Skin of body (tissue), 2 donors: Measurements from ENCODE around the gene MISFA. TPM values are rescaled to one million over a fixed set of nuclear protein-coding genes. Genes with fewer than 3 reads are reported as not detected.
"Not testable (repeated sequence)": the region's sequence is repeated elsewhere in the genome, so short reads cannot be mapped to it uniquely, and the experiment has no call there.

Source experiments
- DNase-seq: peaks from one replicate; lab custom pipeline; 2025; lab: John Stamatoyannopoulos, UW
- total RNA-seq: library from RNA; depleted of rRNA; stranded (reverse); fragments of >200 nt; gene quantifications from one replicate; pipeline ENCODE4 v1.2.3, GENCODE V29; 2014

Gene MISFA
- total RNA-seq = 2.6 TPM

DNA sequence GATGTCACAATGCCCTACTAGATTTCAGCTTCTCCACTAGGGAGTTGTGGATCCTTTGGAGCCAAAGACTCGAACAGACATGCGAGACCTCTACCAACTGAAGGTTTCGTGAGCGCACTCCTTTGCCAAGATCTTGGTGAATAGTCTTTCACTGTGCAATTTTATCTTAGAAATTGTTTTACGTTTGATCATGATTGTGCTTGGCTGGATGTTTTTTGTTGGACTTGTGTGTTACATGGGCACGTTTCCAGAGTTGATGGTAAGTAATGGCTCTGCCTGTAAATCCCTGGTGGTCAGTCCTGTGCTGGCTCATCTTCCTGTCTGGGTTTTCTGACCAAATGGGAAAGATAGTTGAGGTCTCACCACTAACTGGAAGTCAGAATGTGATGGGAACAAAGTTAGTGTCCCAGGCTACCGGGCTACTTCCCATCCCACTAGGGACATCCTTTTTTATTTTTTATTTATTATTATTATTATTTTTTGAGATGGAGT is at the start of gene MISFA:
TSS of gene MISFA (plus strand) at position 51 of the 492 bp plus-strand sequence. CDS start at position 191, 140 bp downstream.
- DNase-seq = no peak

DNA sequence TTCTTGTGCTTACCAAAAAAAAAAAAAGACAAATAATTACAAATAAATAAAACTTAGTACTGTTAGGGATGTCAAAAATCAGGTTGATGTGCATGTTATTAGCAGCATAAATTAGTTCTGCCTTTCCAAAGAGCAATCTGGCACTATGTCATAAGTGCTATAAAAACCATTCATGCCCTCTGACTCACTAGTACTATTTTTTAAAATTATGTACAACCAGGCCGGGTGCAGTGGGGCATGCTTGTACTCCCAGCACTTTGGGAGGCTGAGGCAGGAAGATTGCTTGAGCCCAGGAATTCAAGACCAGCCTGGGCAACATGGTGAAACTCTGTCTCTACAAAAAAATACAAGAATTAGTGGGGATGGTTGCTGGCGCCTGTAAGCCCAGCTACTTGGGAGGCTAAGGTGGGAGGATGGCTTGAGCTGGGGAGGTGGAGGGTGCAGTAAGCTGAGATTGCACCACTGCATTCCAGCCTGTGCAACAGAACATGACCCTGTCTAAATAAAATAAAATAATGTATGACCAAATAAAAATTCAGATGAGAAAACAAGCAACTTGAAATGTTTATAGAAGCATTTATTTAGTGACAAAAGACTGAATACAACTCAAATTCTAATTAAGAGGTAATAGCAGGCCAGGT is 36.4 kb upstream of the MISFA start:
- no peak for DNase-seq

DNA sequence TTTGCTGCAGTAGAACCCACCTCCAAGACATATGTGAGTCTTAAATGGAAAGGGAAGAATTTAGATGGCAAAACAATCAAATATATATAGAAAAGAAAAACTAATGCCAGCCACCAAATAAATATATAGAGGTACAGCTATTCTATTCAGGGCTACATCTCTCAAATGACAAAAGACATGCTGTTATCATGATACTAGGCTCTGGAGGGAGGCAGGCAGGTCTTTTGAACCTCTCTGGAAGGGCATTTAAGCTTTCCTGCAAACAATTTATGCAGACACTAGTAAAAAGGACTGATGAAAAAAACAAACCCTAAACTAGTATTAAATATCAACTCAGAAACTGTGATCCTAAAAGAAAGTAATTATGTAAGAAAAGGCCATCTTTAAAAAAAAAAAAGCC is 35.4 kb upstream of the MISFA start:
- DNase-seq = no peak

DNA sequence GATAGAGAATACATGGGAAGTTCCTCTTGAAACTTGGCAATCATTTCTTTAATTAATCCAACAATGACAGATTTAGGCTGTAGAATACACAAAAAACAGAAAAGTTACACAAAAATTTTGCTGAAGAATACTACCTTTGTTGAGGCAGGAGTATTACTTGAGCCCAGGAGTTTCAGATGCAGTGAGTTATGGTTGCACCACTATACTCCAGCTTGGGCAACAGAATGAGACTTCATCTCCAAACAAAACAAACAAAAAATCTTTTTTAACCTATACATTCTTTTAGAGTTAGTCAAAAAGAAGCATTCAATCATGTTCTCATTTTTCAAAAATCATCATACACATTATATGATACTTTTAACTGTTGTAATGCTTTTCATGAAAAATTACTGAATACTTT is 33.2 kb upstream of the MISFA start:
- DNase-seq = no peak

DNA sequence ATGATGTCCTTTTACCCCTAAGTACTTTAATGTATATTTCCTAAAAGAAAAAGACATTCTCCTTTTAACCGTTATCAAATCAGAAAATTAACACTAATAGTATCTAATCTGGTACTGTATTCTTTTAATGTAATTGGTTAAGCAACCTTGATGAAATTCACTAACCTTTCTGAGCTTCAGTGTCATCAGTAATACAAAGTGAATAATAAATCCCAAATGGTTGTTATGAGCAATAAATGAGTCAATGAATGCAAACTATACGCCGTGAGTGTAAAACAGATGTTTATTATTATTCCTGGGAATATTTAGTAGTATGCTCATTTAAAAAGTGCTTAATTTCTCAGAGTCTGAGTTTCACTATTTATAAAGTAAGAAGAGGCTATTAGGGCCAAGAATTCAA is 32.5 kb upstream of the MISFA start:
- DNase-seq = no peak

DNA sequence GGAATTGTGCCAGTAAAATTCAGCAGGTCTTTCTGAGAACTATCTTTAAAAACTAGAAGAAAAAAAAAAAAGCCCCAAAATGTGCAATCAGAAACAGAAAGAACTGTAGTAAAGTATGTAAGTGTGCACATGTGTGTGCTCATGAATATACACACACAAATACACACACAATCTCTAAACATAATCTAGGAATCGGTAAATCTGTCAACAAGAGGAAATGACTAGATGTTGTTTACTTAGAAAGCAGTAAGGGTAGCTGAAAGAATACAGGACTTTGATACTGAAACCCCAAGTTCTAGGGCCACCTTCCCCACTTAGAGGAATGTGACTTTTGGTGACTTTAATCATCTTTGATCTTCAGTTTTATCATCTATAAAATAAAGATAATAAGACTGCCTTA is 24.2 kb upstream of the MISFA start:
- no peak for DNase-seq

DNA sequence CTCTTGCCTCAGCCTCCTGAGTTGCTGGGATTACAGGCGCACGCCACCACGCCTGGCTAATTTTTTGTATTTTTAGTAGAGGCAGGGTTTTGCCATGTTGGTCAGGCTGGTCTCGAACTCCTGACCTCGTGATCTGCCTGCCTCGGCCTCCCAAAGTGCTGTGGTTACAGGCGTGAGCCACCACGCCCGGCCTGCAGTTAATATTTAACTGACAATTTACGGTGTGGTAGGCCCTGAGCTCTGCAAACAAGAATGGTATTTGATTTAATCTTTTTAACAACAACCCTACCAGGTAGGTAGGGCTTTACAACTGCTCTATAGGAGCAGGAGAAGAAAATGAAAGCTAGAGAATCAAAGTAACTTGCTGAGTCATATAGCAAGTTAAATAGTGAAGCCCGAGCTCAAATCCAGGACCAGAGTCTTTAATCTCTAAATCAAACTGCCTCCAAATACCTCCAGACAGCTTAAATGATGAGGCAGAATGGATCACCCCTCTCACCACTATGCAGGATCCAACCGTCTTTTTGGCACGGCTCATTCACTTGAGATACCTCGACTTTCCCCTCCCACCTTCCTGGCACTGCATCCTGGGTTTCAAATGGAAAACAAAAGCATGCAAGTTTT is 20.5 kb upstream of the MISFA start:
- no peak for DNase-seq

DNA sequence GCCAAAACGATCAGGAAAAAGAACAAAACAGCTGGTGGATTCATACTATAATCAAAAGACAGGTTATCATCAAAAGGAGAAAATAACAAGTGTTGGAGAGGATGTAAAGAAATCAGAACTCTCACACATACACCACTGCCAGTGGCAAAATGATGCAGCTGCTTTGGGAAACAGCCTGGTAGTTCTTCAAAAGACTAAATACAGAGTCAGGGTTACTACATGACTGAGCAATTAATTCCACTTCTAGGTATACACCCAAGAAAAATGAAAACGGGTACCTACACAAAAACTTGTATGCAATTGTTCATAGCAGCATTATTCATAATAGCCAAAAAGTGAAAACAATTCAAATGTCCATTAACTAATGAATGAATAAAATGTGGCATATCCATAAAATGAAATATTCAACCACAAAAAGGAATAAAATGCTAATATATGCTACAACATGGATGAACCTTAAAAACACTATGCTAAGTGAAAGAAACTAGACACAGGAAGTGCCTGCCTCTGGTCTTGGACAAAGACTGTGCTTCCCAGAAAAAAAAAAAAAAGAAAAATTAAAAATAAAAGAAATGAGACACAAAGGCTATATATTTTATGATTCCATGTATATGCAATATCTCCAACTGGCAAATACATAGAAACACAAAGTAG is 19.3 kb upstream of the MISFA start:
- DNase-seq = no peak

DNA sequence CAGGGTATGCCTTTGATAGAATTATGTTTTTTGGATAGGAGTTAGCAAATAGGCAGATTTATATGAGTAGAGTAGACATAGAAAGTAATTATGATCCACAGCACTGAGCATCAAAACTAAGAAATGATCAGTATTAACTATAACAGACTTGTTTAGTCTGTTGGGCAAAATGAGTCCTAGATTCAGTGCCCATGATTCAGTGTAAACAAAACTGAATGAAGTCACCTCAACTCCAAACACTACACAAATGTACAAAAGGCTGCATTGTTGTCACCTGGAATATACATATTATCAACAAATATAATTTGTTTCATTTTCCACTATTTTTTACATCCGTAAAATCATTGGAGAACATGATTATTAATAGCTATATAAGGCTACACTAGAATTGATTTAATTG is 17.8 kb upstream of the MISFA start:
- no peak for DNase-seq

DNA sequence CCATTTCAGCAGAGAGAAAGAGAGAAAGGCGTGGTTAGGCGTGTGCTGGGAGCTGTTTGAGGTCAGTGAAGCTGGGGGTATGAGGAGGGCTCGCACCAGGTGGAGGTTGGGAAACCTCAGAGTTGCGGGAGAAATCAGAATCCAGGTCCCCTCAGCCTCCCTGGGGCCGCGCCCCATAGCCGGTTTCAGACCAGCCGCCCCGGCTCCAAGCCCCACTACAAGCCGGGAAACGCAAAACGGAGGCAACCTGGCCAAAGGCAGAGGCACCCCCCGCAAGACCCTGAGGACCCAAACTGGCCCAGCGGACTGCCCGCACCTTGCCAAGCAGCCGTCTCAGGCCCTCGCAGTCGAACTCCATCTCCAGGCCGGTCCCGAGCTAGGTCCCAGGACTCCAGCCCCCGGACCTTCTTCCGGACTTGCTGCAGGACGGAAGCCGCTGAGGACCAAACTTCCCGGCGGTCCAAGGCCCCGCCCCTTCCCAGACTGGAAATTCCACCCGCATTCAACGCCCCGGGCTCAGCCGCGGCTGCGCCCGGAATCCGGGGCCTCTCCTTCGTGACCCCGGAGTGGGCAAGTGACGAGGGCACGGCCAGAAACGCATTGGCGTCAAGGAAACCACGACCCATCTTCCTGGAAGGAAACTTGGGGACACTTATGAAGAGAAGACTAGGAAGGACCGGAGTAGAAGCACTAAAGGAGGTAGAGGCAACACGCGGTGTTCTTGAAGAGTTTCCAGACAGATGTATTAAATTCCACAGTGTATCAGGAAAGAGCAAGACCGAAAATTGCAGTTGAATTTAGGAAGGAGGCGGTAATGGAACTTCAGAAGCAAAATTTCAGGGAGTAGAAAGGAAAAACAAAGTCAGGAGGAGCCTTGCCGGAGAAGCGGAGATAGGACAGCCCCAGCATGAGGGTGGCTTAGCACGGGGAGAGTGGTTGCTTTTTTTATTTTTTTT is 11.0 kb upstream of the MISFA start, which contains the start of gene UEVLD:
TSS of gene UEVLD (minus strand) at position 438 of the 956 bp plus-strand sequence. CDS start at position 358, 80 bp downstream.
- DNase-seq = peak; percentile 85

DNA sequence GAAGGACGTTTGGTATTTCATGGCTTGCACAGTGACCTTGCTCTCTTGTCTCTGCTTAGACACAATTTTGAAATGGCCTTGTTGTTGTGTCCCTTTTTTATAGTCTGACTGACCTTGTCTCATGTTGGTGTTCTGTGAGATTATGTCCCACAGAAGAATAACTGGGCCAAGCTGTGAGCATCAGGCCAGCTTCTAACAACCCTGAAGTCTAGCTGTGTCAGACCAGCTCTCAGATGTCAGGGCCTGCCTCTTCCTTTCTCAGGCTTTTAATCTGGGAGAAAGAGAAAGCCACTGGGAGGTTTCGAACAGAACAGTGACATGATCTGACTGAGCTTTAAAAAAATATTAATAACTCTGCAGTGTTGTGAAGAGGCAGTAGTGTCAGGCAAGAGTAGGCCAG is 9.0 kb upstream of the MISFA start:
- DNase-seq = no peak

DNA sequence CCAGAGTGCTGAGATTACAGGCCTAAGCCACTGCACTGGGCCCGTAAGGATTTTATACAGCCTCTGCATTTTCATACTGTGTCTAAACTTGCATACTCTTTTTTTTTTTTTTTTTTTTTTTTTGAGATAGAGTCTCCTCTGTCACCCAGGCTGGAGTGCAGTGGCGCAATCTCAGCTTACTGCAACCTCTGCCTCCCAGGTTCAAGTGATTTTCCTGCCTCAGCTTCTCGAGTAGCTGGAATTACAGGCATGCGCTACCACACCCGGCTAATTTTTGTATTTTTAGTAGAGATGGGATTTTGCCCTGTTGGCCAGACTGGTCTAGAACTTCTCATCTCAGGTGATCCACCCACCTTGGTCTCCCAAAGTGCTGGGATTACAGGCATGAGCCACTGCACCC is 5.5 kb upstream of the MISFA start:
- not testable (repeated sequence) for DNase-seq

DNA sequence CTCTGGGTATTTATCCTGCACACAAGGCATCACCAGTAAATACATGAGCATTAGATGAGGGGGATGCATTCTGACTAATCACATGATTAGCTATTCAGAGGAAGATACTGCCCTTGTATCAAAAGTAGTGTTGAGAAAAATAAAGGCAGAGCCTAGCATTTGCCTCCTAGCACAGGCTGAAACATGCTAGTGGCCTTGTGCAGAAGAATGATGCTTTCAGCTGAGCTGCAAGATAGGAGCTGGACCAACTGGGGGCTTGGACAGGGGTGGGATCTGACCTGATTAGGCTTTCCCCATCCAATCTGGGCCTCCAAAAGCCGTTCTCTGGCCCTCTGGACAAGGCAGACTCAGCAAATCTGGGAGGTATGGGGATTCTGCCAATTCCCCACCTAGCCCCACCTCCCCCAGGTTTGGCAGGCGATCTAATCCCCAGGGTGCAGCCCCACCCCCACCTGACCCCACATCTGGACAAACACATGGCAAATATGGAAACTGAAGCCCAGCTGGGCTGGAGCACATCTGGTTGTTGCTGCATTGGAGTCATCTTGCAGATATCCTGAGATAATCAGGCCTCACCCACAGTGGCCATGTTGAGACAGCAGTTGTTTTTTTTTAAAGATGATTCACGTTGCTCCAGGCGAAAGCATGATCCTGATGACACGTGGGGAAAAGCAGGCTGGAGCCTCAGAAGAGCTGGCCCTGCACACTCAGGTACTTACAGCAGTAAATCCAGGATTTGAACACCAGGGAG is 4.4 kb upstream of the MISFA start:
- no peak for DNase-seq

DNA sequence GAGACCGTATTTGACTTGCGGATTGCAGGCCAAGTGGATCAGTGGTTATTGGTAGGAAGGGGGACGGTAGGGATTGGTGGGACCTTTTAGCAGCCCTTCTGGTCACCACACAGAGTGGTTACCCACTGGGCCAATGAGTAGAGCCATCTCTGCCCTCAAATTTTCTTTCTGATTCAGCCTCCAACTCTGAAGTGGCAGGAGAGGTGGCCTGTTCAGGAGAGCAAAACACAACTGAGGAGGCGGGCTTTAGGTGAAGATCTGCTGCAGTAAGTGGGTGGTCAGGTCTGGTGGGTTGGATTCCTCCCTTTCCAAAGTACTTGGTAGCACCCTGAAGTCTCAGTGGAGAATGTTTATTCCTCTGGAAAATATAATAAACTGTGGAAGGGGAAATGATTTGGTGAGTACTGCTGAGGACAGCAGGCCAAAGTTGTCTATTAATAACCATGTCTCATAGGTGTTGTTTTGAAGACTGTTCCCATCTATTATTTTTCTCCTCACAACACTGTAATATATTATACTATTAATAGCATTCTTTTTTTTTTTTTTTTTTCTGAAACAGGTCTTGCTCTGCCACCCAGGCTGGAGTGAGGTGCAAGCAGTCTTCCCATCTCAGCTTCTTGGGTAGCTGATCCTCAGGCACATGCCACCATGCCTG is 1.5 kb downstream of the MISFA start:
- no peak for DNase-seq

DNA sequence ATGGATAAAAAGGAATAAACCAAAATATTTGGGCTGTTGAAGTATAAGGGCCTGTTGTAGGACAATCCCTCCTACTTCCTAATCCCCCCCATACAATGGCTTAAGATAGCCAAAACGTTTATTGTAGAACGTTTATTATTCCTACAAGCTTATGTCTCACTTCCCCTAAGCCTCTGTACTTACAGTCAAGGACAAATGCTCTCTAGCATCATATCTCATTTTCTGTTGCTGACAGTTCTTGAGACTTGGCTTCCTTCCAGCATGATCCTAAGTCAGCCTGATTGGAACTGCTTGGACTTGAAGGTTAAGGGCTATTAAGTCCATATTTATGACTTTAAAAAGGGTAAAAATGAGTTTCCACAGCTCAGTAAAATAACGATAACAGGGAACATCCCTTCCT is 8.8 kb downstream of the MISFA start:
- DNase-seq = no peak

DNA sequence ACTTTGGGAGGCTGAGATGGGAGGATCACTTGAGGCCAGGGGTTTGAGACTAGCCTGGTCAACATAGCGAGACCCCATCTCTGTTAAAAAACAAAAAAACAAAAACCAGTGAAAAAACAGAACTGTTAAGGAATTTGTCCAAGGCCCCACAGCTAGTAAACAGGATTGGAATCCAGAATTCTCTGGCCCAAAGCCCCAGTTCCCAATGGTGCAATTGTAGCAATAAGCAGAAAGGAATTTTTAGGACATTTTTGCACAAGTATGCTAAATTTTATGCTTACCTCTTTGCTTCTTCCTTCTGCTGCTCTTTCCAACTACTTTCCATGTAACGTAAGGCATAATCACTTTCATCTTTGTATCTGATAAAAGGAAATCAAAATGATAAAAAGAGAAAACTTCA is 11.6 kb downstream of the MISFA start:
- no peak for DNase-seq

DNA sequence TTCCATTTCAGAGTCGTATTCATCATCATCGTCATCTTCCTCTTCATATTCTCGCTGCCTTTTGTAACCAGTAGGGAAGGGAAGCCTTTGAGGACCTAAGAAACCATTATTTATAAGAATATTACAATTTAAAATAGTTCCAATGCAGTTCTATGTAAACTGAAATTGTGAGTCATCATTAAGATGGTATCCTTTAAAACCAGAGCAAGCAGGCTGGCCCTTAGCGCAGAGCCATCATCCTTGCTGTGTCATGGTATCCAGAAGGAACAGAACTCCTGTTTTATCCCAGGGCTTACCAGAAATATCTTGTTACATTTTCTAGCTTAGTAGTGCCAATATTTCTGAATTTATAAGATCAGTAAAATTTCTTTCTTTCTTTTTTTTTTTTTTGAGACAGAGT is 12.8 kb downstream of the MISFA start:
- no peak for DNase-seq

DNA sequence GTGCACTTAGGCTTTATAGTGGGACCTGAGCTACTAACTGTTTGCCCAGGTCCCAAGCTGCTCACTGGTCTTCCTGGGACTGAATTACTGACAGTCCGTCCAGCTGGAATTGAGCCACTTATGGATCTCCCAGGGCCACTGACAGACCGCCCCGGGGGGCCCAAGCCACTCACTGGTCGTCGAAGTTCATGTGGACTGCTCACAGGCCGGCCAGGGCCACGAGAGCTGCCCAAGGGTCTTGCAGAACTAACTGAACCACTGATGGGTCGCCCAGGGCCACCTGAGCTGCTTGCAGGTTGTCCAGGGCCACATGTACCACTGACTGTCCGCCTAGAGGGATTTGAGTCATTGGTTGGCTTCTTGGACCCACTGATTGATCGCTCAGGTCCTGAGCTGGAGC is 15.1 kb downstream of the MISFA start:
- no peak for DNase-seq

DNA sequence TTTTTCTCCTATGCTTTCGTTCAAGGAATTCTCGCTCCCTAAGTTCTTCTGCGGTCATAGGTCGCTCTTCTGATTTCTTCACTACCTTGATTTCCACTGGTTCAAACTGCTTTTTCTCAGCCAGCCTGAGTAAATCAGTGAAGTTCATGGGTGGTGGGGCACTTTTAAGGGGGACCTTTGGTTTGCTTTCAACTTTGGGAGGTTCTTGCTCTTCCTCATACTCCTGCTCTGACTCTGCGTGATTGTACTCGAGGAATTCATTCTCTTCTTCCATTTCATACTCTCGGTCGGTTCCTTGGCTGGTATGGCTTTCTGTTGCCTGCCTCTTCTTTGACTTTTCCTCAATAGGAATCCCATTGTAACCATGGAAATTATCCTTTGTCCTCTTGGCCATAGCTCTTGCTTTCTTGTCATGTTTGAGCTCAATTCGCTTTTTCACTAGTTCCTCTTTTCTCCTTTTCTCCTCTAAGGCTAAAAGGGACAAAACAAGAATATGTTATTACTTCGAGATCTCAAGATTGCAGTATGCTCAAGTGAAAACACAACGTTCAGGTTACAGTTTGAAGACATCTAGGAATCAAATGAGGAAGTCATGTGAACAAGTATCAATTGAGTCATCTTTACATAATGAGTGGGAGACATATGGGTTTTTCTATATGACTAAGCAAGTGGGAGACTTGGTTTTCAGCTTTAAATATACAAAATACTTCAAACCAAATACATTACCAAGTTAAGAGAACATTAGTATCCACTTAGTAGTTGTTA is 16.2 kb downstream of the MISFA start:
- DNase-seq = no peak
